ENCODE data around the gene MED27. TPM values are rescaled to one million over a fixed set of nuclear protein-coding genes. Genes with fewer than 3 reads are reported as not detected.

Gene MED27
- total and polyA plus RNA-seq, 10 of the 15 experiments (the other 5 are each of a cell fraction or from before 2014, with no cell fraction given) = 20.3 to 50.3 (median 35.5) TPM

DNA sequence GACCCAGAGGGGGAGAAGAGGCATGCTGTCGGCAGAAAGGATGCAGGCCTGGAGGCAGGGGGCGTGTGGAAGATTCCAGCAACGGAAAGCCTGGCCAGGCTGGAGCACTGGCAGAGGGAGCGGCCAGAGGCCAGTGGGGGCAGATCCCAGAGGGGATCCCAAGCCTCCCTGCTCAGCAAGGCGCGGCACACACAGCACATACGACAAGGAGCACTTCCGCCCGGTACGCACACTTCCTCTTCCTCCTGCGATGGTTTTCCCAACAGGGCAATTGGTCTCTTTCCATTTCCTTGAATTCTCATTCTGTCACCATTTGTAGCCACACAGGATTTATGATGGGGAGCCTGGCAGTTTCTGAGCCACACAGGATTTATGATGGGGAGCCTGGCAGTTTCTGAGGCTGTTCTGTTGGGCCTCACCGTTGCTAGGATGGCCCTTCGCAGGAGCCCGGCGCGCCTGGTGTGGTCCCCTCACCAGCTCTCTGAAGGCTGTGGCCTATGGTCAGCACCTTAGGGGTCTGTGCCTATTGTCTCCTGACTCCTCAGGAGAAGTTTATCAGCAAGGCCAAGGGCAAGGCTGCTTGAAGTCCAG lies 216.3 kb downstream of the MED27 start:
- no peaks in the 10 kb centered on the region for H3K79me2 ChIP-seq (ENCODE audit: control insufficient read depth, insufficient read depth, low read length)
- 83% methylated on average over 15 of the region's 16 CpGs for WGBS (ENCODE audit: insufficient coverage, insufficient replicate concordance, low lambda C conversion rate, missing lambda C conversion rate)
- ChIA-PET CTCF (no interaction called here), RAD21 (ENCODE audit: unreplicated experiment) (no interaction called here), POLR2A (no interaction called here), SMC1A (ENCODE audit: uncharacterized antibody, unreplicated experiment) (no interaction called here)
- BruUV-seq (replicated peaks) = no TSS peak
- DNase-seq (ENCODE audit: low read depth, low spot score) (no peak), ATAC-seq (no peak), FAIRE-seq (no peak)
- peaks cover 0 to 2% of the 10 kb centered on the region in 2 experiments; a peak in 3 of 4 replicates for H3K36me3 ChIP-seq (ENCODE audit: control insufficient read depth in 2 of 2, insufficient read depth in 2 of 2, low read length in 1 of 2)
- H3K4me2 ChIP-seq (ENCODE audit: control insufficient read depth, insufficient read depth) = no peak overlapping the region
- H3K27ac ChIP-seq (ENCODE audit: control insufficient read depth, insufficient read depth) = no peak overlapping the region
- no peak overlapping the region for H3K9ac ChIP-seq (ENCODE audit: control insufficient read depth, insufficient read depth, low read length)
- no peak overlapping the region for H3K4me3 ChIP-seq
- H2AFZ ChIP-seq (ENCODE audit: control insufficient read depth, low read depth, low read length) = no peak overlapping the region
- H4K20me1 ChIP-seq (ENCODE audit: control insufficient read depth, insufficient read depth) = no peaks in the 10 kb centered on the region
- TF ChIP-seq, protein P1, sequence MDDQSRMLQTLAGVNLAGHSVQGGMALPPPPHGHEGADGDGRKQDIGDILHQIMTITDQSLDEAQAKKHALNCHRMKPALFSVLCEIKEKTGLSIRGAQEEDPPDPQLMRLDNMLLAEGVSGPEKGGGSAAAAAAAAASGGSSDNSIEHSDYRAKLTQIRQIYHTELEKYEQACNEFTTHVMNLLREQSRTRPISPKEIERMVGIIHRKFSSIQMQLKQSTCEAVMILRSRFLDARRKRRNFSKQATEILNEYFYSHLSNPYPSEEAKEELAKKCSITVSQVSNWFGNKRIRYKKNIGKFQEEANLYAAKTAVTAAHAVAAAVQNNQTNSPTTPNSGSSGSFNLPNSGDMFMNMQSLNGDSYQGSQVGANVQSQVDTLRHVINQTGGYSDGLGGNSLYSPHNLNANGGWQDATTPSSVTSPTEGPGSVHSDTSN (IDR thresholded peaks at IDR 0.05; ENCODE audit: insufficient replicate concordance, low read depth, low read length) = no peak
- TF ChIP-seq POLR2AphosphoS2 (IDR thresholded peaks at IDR 0.05; ENCODE audit: low read depth, low read length) (no peak), HDAC6 (IDR thresholded peaks at IDR 0.05; ENCODE audit: unreplicated experiment) (no peak), KDM1A (IDR thresholded peaks at IDR 0.05; ENCODE audit: borderline replicate concordance) (no peak), POU2F2 (IDR thresholded peaks at IDR 0.05; ENCODE audit: borderline replicate concordance, low read depth, low read length) (no peak), KAT2A (conservative IDR thresholded peaks at IDR 0.05; ENCODE audit: control insufficient read depth, low read depth, low read length) (no peak), SP1 (IDR thresholded peaks at IDR 0.05; ENCODE audit: low read depth, low read length) (no peak), RFX5 (IDR thresholded peaks at IDR 0.05; ENCODE audit: low read depth, low read length) (no peak), IKZF1 (conservative IDR thresholded peaks at IDR 0.05) (no peak)
- TF ChIP-seq, protein P2, sequence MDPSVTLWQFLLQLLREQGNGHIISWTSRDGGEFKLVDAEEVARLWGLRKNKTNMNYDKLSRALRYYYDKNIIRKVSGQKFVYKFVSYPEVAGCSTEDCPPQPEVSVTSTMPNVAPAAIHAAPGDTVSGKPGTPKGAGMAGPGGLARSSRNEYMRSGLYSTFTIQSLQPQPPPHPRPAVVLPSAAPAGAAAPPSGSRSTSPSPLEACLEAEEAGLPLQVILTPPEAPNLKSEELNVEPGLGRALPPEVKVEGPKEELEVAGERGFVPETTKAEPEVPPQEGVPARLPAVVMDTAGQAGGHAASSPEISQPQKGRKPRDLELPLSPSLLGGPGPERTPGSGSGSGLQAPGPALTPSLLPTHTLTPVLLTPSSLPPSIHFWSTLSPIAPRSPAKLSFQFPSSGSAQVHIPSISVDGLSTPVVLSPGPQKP (IDR thresholded peaks at IDR 0.05; ENCODE audit: low read depth, low read length) = no peak
- intact Hi-C loops (cut with micrococcal nuclease; ENCODE audit: unreplicated experiment) (no loop called here), in situ Hi-C loops (cut with MboI) (no loop called here)
- H3K9me3 ChIP-seq (replicated peaks; ENCODE audit: control insufficient read depth, insufficient read depth, low read length) = no peaks in the 10 kb centered on the region
- no peaks in the 10 kb centered on the region for H3K27me3 ChIP-seq (replicated peaks in 1 of 2; ENCODE audit: control insufficient read depth in 2 of 2, insufficient read depth in 2 of 2, low read length in 1 of 2)
- no peaks in the 10 kb centered on the region for H3K4me1 ChIP-seq (ENCODE audit: control insufficient read depth, insufficient read depth, low read length)
